Dedifferentiated amniotic fluid mesenchymal stem cell (primary cell): ENCODE data around the gene SNX21.
A peak's percentile ranks its signal among the peaks of the same experiment; 100 is the strongest.
"Not testable (repeated sequence)": the region's sequence is repeated elsewhere in the genome, so short reads cannot be mapped to it uniquely, and the experiment has no call there.

Experiments
- DNase-seq: peaks from one replicate; pipeline ENCODE4 v3.0.0-alpha.2; 2016; ENCODE audit errors: extremely low spot score

SNX21 gene

GRCh38 chr20:45833030-45833882 is at the start of gene SNX21:
SNX21 (plus strand) TSS chr20:45833799; CDS start chr20:45833920, 121 bp downstream.
- peak; percentile 76 for DNase-seq

DNA sequence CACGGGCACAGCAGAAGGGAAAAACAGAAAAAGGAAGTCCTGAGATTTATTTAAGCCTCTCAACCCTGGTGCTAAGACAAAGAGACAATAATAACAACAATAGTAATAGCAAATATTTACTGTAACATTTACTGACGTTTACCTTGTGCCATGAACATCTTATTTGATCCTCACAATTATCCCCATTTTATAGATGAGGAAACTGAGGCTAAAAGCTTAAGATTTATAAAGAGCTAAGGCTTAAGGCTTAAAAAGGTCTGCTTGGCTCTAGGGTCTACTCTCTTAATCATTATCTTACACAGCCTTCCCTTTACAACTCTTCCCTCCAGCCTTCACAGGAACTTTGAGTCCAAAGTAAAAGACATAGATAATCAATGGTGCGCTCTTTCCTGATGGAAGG is 45.2 kb upstream of the SNX21 start:
- DNase-seq = no peak

DNA sequence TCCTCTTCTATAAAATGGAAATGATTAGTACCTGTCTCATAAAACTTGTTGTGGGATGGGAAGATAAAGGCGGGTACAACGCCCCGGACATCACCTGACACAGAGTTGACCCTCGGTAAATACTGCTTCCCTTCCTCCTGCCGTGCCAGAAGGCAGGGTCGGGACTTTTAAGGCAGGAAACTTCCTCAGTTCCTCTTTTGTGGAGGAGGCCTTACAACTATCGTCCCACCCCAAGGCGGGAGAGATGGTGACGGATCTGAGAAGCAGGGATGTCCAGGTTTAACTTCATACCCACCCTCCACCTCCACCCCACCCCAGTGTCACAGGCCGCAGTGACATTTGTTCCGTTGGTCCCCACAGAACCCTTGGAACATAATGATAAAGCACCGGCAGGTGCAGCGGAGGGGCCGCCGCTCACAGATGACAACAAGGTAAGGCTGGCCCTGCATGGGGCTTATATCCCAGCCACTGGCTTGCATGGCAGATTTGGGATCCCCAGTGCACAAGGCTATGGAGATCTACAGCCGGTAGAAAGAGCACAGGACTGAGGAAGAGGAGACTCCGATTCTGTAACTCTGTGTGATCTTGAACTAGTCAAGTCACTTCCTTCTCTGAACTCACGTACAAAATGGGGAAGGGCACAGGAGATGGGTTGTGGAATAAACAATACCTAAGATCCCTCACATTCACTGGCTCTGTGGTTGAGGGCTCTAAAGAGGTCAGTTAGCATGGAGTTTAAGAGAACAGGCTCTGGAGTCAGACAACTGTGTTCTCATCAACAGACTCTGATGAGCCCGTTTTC is 41.1 kb upstream of the SNX21 start:
- DNase-seq = no peak

- DNase-seq = no peak
Observed at GRCh38 chr20:45796337-45797065, 37.1 kb upstream of the SNX21 start.

- not testable (repeated sequence) for DNase-seq
Observed at GRCh38 chr20:45797510-45797909, 36.1 kb upstream of the SNX21 start.

DNA sequence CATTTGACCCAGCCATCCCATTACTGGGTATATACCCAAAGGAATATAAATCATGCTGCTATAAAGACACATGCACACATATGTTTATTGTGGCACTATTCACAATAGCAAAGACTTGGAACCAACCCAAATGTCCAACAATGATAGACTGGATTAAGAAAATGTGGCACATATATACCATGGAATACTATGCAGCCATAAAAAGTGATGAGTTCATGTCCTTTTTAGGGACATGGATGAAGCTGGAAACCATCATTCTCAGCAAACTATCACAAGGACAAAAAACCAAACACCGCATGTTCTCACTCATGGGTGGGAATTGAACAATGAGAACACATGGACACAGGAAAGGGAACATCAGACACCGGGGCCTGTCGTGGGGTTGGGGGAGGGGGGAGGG is 35.6 kb upstream of the SNX21 start:
- not testable (repeated sequence) for DNase-seq

- peak; percentile 55 for DNase-seq
Observed at GRCh38 chr20:45798935-45799642, 34.5 kb upstream of the SNX21 start.

GRCh38 chr20:45801851-45802250 is 31.7 kb upstream of the SNX21 start:
- DNase-seq = no peak

DNA sequence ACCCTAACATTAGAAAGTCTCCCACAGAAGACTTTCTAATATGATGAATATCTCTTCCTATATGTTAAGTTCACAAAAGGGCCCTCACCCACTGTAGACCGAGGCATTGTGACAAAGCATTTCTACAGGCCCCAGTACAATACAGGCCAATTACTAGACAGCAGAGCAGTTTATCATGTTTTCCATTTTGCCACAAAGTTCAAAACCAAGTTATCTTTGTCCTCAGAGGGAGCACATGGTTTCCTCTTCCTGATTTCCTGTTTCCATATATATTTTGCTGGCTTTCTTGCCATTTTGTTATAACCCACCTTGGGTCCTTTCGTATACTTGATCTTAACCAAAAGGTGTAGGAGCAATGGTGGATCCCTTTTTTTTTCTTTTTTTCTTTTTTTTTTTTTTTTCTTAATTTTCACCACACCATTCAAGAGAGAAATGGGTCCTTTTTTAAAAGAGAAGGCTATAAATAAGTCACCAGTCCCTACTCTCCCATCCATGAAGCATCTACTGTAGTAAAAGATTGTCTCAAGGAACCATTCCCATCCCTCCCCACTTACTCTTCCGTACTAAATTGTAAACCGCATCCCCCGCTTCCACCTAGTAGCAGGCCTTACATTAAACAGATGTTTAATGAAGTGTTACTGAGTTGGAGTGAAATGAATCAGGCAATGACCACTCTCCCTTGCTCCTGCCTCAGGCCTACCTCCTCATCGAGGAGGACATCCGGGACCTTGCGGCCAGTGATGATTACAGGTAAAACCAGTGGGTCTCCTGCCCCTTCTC is 23.2 kb upstream of the SNX21 start:
- DNase-seq = no peak

DNA sequence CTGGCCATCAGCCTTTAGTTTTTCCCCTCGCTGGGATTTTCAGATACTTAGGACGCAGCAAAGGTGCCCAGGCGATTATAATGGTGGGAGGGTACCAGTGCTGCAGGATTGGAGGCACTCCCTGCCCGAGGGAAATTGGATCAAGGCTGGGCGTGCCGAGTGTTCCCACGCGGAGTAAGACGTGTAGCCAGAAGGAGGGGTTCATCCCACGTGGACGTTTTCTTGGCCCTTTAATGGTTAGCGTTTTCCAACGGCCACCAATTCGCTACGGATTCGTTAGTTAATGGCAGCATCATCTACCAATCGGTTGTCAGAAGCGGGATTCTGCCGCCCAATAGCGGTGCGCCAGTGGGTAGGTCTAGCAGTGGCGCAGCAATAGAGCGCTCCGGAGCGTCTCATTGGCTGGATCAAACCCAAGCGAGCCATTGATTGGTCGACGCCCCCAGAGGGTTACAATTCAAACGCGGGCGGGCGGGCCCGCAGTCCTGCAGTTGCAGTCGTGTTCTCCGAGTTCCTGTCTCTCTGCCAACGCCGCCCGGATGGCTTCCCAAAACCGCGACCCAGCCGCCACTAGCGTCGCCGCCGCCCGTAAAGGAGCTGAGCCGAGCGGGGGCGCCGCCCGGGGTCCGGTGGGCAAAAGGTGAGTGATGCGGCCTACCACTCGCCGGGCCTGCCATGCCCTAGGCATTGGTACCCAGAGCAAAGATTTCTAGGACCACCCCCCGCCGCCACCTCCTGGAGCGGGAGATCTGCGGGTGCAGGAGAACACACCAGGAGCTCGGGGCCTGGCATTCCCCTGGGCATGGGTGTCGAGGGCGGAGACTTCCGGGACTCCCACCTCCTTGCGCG is 21.2 kb upstream of the SNX21 start, which contains the start of gene UBE2C:
TSS of gene UBE2C (plus strand) at position 488 of the 849 bp plus-strand sequence. CDS start at position 540, 52 bp downstream.
- peak; percentile 99 for DNase-seq

- DNase-seq = no peak
Observed at GRCh38 chr20:45813006-45813340, 20.6 kb upstream of the SNX21 start.

DNA sequence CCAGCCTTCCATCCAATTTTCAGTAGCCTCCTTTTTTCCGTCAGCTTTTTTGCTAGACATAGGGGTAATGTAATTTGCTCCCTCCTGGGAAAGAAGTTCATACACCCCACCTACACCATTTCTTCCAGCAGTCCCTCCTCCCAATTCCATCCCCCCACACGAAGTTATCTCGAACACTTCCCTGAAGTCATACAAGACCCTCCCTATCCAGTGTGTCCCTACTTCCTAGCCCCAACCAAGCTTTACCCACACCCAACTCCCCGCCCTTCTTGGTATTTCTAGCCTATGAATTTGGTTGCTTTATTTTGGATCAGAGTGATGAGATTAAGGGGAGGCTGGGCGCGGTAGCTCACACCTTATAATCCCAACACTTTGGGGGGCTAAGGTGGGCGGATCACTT is 20.1 kb upstream of the SNX21 start:
- no peak for DNase-seq

DNA sequence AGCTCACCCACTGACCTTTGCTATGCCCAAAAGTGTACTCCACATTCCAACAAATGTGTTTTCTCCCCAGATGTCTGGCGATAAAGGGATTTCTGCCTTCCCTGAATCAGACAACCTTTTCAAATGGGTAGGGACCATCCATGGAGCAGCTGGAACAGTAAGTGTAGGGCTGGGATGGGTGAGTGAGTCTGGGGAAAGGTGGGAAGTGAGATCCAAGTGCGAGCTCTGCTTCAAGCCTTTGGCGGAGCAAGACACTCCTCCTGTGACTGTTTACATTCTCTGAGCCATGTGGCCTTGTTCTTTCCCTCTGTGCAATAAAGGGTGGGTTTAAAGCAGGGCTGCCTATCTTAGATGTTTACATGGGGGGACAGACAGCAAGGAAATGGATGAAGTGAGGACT is 19.3 kb upstream of the SNX21 start:
- no peak for DNase-seq

- no peak for DNase-seq
Observed at GRCh38 chr20:45816951-45817350, 16.6 kb upstream of the SNX21 start.

DNA sequence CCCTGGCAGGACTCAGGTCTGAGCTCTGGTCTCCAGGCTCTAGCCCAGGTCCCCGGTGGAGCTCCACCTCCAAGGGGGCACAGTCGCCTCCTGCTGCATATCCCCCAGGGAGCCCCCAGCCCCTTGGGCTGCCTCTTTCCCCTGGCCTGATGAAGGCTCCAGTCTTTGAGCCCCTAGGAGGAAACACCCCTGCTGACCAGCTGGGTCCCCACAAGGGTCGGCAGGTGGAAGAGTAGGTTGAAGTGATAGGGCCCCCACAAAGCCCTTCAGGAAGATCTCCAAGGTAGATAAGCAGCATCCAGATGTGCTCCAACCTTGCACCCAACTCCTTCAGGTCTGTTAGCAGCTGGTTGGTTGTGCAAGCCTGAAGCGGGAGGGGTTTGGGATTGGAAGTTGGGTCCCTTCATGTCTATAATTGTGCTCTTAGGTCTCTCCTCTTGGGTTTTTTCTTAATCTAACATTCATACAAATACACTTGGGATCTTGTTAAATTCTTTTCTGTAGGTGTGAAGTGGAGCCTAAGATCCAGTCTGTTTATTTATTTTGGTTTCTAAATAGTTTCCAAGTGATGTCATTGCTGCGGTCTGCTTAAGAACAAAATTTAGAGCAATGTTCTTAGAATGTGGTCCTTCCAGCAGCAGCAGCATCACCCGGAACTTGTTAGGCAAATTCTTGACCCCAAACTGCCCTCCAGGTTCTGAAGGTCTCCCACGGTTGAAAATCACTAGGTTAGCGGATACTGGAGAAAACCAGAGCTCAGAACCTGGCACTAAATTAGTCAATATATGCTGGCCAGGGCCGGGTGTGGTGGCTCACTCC is 16.0 kb upstream of the SNX21 start:
- DNase-seq = peak; percentile 60

DNA sequence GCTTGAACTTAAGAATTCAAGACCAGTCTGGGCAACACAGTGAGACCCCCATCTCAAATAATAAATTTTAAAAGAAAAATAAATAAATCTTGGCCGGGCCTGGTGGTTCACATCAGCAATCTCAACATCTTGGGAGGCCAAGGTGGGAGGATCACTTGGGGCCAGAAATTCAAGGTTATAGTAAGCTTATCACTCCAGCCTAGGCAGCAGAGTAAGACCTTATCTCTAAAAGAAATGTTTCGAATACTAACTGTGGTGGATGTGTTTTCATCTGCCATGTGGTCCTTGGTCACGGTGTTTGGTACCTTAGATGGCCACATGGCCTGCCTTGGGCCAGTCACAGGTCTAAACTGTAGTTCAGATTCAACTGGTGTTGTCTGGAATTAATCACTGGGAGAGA is 15.4 kb upstream of the SNX21 start:
- DNase-seq = no peak

- DNase-seq = no peak
Observed at GRCh38 chr20:45819466-45819865, 14.1 kb upstream of the SNX21 start.

- DNase-seq = no peak
Observed at GRCh38 chr20:45821947-45822346, 11.7 kb upstream of the SNX21 start.

GRCh38 chr20:45822857-45823256 is 10.7 kb upstream of the SNX21 start:
- no peak for DNase-seq
